HG02763 (cell line): Measurements from ENCODE around the gene SLC9A5.

ENCODE experiments used
- ATAC-seq: cut with Tn5 transposase; IDR thresholded peaks from one replicate; pipeline ENCODE4 v1.9.1; 2021; ENCODE audit warnings: mild to moderate bottlenecking, moderate library complexity; ENCODE audit not compliant: unreplicated experiment

Gene SLC9A5

GRCh38 chr16:67248401-67249177 is at the start of gene SLC9A5:
SLC9A5 (plus strand) TSS chr16:67248979; CDS start chr16:67249015, 36 bp downstream.
- ATAC-seq = no peak

GRCh38 chr16:67199011-67199807 is 49.6 kb upstream of the SLC9A5 start, which contains the start of gene ELMO3:
ELMO3 (plus strand) TSS chr16:67199131; CDS start chr16:67199327, 196 bp downstream.
- ATAC-seq = no peak

- no peak for ATAC-seq
Measured at GRCh38 chr16:67199808-67200198, 49.0 kb upstream of the SLC9A5 start.

- no peak for ATAC-seq
Measured at GRCh38 chr16:67200491-67200890, 48.3 kb upstream of the SLC9A5 start.

GRCh38 chr16:67201411-67202345 is 47.1 kb upstream of the SLC9A5 start:
- ATAC-seq = no peak

- no peak for ATAC-seq
Measured at GRCh38 chr16:67202426-67202825, 46.4 kb upstream of the SLC9A5 start.

GRCh38 chr16:67202956-67203493 is 45.8 kb upstream of the SLC9A5 start:
- ATAC-seq = no peak

- ATAC-seq = no peak
Measured at GRCh38 chr16:67204076-67204475, 44.7 kb upstream of the SLC9A5 start.

- ATAC-seq = no peak
Measured at GRCh38 chr16:67206129-67206837, 42.5 kb upstream of the SLC9A5 start.

- no peak for ATAC-seq
Measured at GRCh38 chr16:67206838-67207248, 41.9 kb upstream of the SLC9A5 start.

- ATAC-seq = no peak
Measured at GRCh38 chr16:67207249-67208091, 41.3 kb upstream of the SLC9A5 start.

GRCh38 chr16:67208154-67208896 is 40.5 kb upstream of the SLC9A5 start:
- no peak for ATAC-seq

GRCh38 chr16:67209565-67209964 is 39.2 kb upstream of the SLC9A5 start:
- no peak for ATAC-seq

- ATAC-seq = no peak
Measured at GRCh38 chr16:67210069-67210937, 38.5 kb upstream of the SLC9A5 start.

- no peak for ATAC-seq
Measured at GRCh38 chr16:67211674-67212073, 37.1 kb upstream of the SLC9A5 start.

- no peak for ATAC-seq
Measured at GRCh38 chr16:67212766-67213165, 36.0 kb upstream of the SLC9A5 start.

GRCh38 chr16:67213197-67214019 is 35.4 kb upstream of the SLC9A5 start:
- no peak for ATAC-seq
